ENCODE measurements around the gene DENND4B.
"Not testable (repeated sequence)": the region's sequence is repeated elsewhere in the genome, so short reads cannot be mapped to it uniquely, and the experiment has no call there.

DENND4B gene
- total RNA-seq = 44.3 to 194 (median 98.6) reads per million in 18 experiments

- DNase-seq = peak; percentile 86 to 87
Observed at GRCh38 chr1:153946622-153947241, at the start of gene DENND4B. DENND4B (minus strand) TSS chr1:153946718; CDS start chr1:153944374, 2,344 bp downstream.

- DNase-seq = no peak
Observed at GRCh38 chr1:153995640-153996039, 49.1 kb upstream of the DENND4B start.

- no peak for DNase-seq
Observed at GRCh38 chr1:153995202-153995601, 48.7 kb upstream of the DENND4B start.

GRCh38 chr1:153991806-153992205, 45.3 kb upstream of the DENND4B start:
- DNase-seq = no peak

GRCh38 chr1:153991151-153991630, 44.7 kb upstream of the DENND4B start:
- no peak for DNase-seq

- peak; percentile 97 to 98 for DNase-seq
Observed at GRCh38 chr1:153990468-153991150, 44.1 kb upstream of the DENND4B start, which contains the start of gene RPS27. RPS27 (plus strand) TSS chr1:153990762; CDS start chr1:153990797, 35 bp downstream.

GRCh38 chr1:153987621-153988020, 41.1 kb upstream of the DENND4B start:
- DNase-seq = no peak

GRCh38 chr1:153985941-153986761, 39.6 kb upstream of the DENND4B start, which contains the start of gene RAB13:
RAB13 (minus strand) TSS chr1:153986339; CDS start chr1:153986236, 103 bp downstream.
- DNase-seq = peak; percentile 60 to 77

- DNase-seq = peak; percentile 22 to 50
Observed at GRCh38 chr1:153985341-153985912, 38.9 kb upstream of the DENND4B start.

GRCh38 chr1:153984123-153984894, 37.8 kb upstream of the DENND4B start:
- DNase-seq = peak; percentile 17 to 27

GRCh38 chr1:153981735-153982134, 35.2 kb upstream of the DENND4B start:
- DNase-seq = not testable (repeated sequence)

- not testable (repeated sequence) for DNase-seq
Observed at GRCh38 chr1:153979091-153979490, 32.6 kb upstream of the DENND4B start.

GRCh38 chr1:153978274-153978909, 31.9 kb upstream of the DENND4B start:
- DNase-seq = no peak

GRCh38 chr1:153977250-153978240, 31.0 kb upstream of the DENND4B start, which contains the start of gene JTB:
JTB (minus strand) TSS chr1:153977674; CDS start chr1:153977252, 422 bp downstream.
- peak; percentile 82 to 90 for DNase-seq

GRCh38 chr1:153976819-153977249, 30.3 kb upstream of the DENND4B start:
- no peak for DNase-seq

- DNase-seq = no peak
Observed at GRCh38 chr1:153973525-153973924, 27.0 kb upstream of the DENND4B start.

- DNase-seq = no peak
Observed at GRCh38 chr1:153973071-153973470, 26.6 kb upstream of the DENND4B start.

- DNase-seq = no peak
Observed at GRCh38 chr1:153970346-153970745, 23.8 kb upstream of the DENND4B start.

GRCh38 chr1:153968972-153969371, 22.5 kb upstream of the DENND4B start:
- no peak for DNase-seq

GRCh38 chr1:153968408-153968807, 21.9 kb upstream of the DENND4B start:
- DNase-seq = no peak

Data from inflammatory macrophage (primary cell).